ENCODE results near the gene CARD6. TPM values are rescaled to one million over a fixed set of nuclear protein-coding genes. Genes with fewer than 3 reads are reported as not detected.

Gene CARD6, protein sequence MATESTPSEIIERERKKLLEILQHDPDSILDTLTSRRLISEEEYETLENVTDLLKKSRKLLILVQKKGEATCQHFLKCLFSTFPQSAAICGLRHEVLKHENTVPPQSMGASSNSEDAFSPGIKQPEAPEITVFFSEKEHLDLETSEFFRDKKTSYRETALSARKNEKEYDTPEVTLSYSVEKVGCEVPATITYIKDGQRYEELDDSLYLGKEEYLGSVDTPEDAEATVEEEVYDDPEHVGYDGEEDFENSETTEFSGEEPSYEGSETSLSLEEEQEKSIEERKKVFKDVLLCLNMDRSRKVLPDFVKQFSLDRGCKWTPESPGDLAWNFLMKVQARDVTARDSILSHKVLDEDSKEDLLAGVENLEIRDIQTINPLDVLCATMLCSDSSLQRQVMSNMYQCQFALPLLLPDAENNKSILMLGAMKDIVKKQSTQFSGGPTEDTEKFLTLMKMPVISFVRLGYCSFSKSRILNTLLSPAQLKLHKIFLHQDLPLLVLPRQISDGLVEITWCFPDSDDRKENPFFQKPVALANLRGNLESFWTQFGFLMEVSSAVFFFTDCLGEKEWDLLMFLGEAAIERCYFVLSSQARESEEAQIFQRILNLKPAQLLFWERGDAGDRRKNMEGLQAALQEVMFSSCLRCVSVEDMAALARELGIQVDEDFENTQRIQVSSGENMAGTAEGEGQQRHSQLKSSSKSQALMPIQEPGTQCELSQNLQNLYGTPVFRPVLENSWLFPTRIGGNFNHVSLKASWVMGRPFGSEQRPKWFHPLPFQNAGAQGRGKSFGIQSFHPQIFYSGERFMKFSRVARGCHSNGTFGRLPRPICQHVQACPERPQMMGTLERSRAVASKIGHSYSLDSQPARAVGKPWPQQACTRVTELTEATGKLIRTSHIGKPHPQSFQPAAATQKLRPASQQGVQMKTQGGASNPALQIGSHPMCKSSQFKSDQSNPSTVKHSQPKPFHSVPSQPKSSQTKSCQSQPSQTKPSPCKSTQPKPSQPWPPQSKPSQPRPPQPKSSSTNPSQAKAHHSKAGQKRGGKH
- total RNA-seq = 20.6 and 23.3 TPM in 2 replicates

DNA sequence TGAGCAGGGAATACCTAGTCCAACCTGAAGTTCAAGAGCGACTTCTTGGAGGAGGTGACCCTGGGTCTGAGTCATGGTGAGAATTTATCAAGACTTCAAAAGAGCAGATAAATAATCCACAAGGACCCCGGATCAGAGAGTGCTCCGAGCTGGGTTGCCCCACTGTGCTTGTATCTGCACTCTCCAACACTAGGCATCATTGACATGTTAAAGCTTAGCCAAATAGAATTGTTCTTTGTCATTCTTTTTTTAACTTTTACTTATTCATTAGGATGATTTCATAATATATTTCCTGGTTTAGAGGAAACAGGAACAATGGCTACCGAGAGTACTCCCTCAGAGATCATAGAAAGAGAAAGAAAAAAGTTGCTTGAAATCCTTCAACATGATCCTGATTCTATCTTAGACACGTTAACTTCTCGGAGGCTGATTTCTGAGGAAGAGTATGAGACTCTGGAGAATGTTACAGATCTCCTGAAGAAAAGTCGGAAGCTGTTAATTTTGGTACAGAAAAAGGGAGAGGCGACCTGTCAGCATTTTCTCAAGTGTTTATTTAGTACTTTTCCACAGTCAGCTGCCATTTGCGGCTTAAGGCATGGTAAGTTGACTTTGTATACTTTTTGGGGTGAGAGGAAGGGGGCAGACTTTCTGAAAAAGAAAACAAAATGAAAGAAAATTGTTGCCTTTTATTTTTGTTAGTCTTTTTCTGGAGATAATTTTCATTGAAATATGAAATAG, at the start of gene CARD6:
Gene CARD6 (plus strand): TSS at position 300 of the 738 bp plus-strand sequence. CDS start 16 bp downstream, at position 316.

DNA sequence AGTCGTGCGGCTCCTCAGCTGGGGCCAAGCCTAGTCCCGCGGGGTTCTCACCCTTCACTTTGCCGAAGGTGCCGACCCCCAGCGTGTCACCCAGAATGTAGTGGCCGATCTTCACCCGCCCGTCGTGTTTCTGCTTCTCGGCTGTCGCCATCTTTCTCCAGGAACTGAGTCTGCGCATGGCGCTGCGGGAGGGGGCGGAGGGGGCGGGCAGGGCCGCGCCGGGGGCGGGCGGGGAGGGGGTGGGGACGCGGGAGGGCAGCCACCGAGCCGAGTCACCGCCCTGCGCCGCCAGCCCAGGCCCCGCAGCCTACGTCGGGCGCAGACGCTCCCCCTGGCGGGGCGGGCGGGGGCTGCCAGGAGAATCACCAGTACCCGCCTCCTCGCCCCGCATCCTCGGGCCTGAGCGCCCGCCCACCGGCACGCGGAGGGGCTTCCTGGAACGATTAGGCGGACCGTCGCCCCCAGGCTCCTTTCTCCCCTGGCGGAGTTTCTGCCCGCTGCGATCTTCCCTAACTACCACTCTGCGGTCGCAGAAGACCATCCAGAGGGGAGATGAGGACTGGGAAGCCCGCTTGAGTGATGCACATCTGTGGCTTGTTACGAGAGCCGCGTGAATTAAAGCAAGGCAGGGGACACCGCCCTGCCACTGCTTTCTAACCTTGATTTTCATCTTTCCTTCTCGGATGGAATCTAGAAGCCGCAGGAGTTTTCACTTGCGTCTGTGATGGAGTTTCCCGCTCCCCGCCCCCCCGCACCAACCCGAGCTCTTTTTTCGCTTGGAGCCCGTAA, 43.0 kb upstream of the CARD6 start, which contains the start of gene PRKAA1:
Gene PRKAA1 (minus strand): TSS at position 363 of the 789 bp plus-strand sequence. CDS start 185 bp downstream, at position 178.

DNA sequence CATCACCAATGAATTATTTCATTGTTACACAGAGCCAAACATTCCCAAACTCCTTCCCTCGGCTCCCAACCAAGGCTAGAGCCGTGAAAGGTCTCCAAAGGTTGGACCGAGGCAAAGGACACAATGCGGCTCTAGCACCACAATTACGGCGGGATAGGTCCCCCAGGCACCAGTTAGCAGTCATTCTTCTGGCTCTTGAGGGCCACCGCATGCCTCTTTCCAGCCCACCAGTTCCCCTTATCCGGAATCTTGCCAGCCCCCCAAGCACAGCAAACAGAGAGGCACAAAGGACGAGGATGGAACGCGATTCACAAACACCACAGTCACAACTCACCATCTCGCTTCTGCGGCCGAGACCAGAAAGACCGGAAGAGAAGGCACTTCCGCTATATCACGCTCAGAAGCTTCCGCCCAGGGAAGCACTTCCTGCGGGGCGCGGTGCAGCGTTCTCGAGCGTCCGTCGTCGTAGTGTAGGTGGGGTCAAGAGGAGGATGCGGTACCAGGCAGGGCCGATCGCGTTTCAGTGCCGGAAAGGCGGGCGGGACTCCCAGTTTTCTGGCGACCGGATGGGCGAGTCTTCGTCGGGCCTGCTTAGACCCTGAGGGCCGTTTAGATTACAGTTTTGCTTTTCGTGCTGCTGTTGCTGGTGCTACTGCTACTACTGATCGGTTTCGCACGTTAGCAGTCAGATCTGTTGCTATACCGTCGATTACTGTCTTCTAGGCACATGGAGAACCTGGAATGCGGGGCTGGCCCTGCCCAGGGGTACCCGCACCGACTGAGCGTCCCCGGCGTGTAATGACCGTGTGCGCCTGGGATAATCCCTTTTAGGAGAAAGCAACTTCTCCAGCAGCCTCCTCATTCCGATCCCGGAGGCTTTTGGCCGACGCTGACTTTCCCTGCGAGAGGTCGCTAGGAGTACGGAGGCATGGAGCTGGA, 6.0 kb upstream of the CARD6 start, which contains the start of gene RPL37:
Gene RPL37 (minus strand): TSS at position 374 of the 939 bp plus-strand sequence. CDS start 37 bp downstream, at position 337.

DNA sequence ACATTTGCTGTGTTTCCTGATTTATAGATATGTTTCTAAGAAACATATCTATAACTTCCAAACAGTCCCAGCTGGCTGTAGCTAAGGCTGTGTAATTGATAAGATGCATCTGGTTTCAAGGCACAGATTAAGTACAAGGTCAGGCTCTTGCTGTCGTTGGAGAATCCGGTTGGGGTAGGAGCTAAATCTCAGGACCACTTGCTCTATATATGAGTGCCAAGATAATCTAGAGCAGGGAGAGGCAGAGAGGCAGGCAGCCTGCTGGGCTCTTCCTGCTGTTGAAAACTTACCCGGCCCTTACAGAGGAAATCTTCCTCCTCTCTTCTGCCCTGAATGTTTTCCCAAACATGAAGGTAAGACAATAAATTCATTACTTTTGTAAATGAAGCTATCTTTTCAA, 68.1 kb downstream of the CARD6 start, which contains the start of gene C7:
Gene C7 (plus strand): TSS at position 234 of the 400 bp plus-strand sequence. CDS start 114 bp downstream, at position 348.

Other genes with a start within 250 kb of the CARD6 start
- gene PTGER4, start 161.5 kb upstream of the CARD6 start, total RNA-seq = 39.9 and 40.1 TPM in 2 replicates
- 7.3 and 10.3 TPM in 2 replicates for gene TTC33, start 85.4 kb upstream of the CARD6 start, total RNA-seq
- gene PRKAA1, start 43.0 kb upstream of the CARD6 start, total RNA-seq = 57.2 and 64.6 TPM in 2 replicates
- gene RPL37, start 6.1 kb upstream of the CARD6 start, total RNA-seq = 220 and 232 TPM in 2 replicates
- 11,125 and 16,943 TPM in 2 replicates for gene C7, start 68.1 kb downstream of the CARD6 start, total RNA-seq
- 0.05 TPM in 1 of 2 replicates, not detected in the other for gene MROH2B, start 230.0 kb downstream of the CARD6 start, total RNA-seq